OCI-LY7 (cell line): ENCODE data around the gene MOB3A. TPM values are rescaled to one million over a fixed set of nuclear protein-coding genes. Genes with fewer than 3 reads are reported as not detected.

Experiments
- BruUV-seq: library from RNA; stranded (reverse); fragments of 400-500 nt; replicated peaks from 2 replicates; lab custom pipeline; 2021; lab: Mats Ljungman, UMichigan
- CTCF ChIA-PET: fragments of 300-600 bp; sonication (Branson Sonifier 250); formaldehyde crosslinking; loops from one replicate; lab custom pipeline; 2022; ENCODE audit warnings: antibody characterized with exemption; ENCODE audit not compliant: unreplicated experiment; lab: Charles Lee
- POLR2A ChIA-PET: fragments of 300-600 bp; sonication (Branson Sonifier 250); formaldehyde crosslinking; loops from one replicate; lab custom pipeline; 2022; ENCODE audit warnings: antibody characterized with exemption; lab: Charles Lee
- DNase-seq: peaks from one replicate; pipeline ENCODE4 v3.0.0-alpha.2; 2015; ENCODE audit warnings: low spot score
- H2AFZ ChIP-seq: fragments of 200-600 bp; sonication (generic), shearing (Covaris generic); 2 replicates; pipeline ENCODE4 v1.6.1; 2014; ENCODE audit warnings: mild to moderate bottlenecking, antibody characterized with exemption, low read length, moderate library complexity
- H3K27ac ChIP-seq: fragments of 200-600 bp; sonication (generic); 2 replicates; pipeline ENCODE4 v1.5.1; 2014; ENCODE audit warnings: mixed run types, low read depth, mild to moderate bottlenecking, moderate library complexity, low read length, inconsistent platforms; ENCODE audit not compliant: poor library complexity, severe bottlenecking
- H3K36me3 ChIP-seq: fragments of 200-600 bp; sonication (generic); 2 replicates; pipeline ENCODE4 v1.6.1; 2014; ENCODE audit warnings: mild to moderate bottlenecking, antibody characterized with exemption, low read length, moderate library complexity, mixed read lengths; ENCODE audit not compliant: insufficient read depth
- H3K4me1 ChIP-seq: fragments of 200-600 bp; sonication (generic); 2 replicates; pipeline ENCODE4 v1.5.1; 2014; ENCODE audit warnings: mild to moderate bottlenecking, low read length; ENCODE audit not compliant: insufficient read depth, poor library complexity, severe bottlenecking
- H3K4me2 ChIP-seq: fragments of 200-600 bp; sonication (generic); 2 replicates; pipeline ENCODE4 v1.6.1; 2014; ENCODE audit warnings: mild to moderate bottlenecking, low read length
- H3K4me3 ChIP-seq: fragments of 200-600 bp; sonication (generic); 2 replicates; pipeline ENCODE4 v1.5.1; 2014; ENCODE audit warnings: mild to moderate bottlenecking, low read depth, low read length; ENCODE audit not compliant: poor library complexity, severe bottlenecking
- H3K79me2 ChIP-seq: fragments of 200-600 bp; sonication (generic); 2 replicates; pipeline ENCODE4 v1.6.1; 2016; ENCODE audit warnings: low read depth, mild to moderate bottlenecking, low read length, moderate library complexity, mixed read lengths; ENCODE audit not compliant: insufficient read depth
- H3K9me2 ChIP-seq: fragments of 200-600 bp; sonication (generic); 2 replicates; pipeline ENCODE4 v1.6.1; 2016; ENCODE audit warnings: mild to moderate bottlenecking, low read length, mixed read lengths; ENCODE audit not compliant: insufficient read depth
- H3K9me3 ChIP-seq: fragments of 200-600 bp; sonication (generic); 2 replicates; pipeline ENCODE4 v1.6.1; 2014; ENCODE audit warnings: mild to moderate bottlenecking, mixed run types, low read length, mixed read lengths
- H4K20me1 ChIP-seq: fragments of 200-600 bp; sonication (generic); 2 replicates; pipeline ENCODE4 v1.6.1; 2014; ENCODE audit warnings: mild to moderate bottlenecking, antibody characterized with exemption, low read length, moderate library complexity, mixed read lengths; ENCODE audit not compliant: insufficient read depth
- CTCF ChIP-seq: fragments of 200-600 bp; sonication (generic); conservative IDR thresholded peaks from 2 replicates; pipeline ENCODE4 v1.5.1; 2014; ENCODE audit warnings: mild to moderate bottlenecking, antibody characterized with exemption, low read length, moderate library complexity, mixed read lengths
- EZH2phosphoT487 ChIP-seq: fragments of 200-600 bp; sonication (generic); IDR thresholded peaks from 2 replicates; pipeline ENCODE4 v1.6.1; 2018; ENCODE audit warnings: low read depth, borderline replicate concordance, mild to moderate bottlenecking, mixed run types, antibody characterized with exemption, low read length, moderate library complexity, mixed read lengths
- intact Hi-C: fragments of 100-400 bp; cut with micrococcal nuclease; formaldehyde crosslinking; loops from one replicate; pipeline ENCODE4 v1.10.0; 2022; ENCODE audit not compliant: unreplicated experiment
- total RNA-seq, 2 experiments: library from RNA; depleted of rRNA in 1 of 2; stranded (reverse); fragments of >200 nt in 1 of 2; shearing (Covaris generic) in 1 of 2; gene quantifications; 2 replicates each; pipeline ENCODE4 v1.2.3, GENCODE V29; 2014 to 2022

MOB3A gene
- total RNA-seq, 2 experiments from 2014 or later, result 54.6 to 111 TPM

GRCh38 chr19:2109046-2109864 is 13.1 kb upstream of the MOB3A start:
- POLR2A ChIA-PET, result no interaction called here
- Histone ChIP-seq H3K79me2 (peaks cover 7% of the 10 kb centered on the region; the same call in 1 of the 2 replicates), H4K20me1 (no peaks in the 10 kb centered on the region), H3K4me2 (no peak overlapping the region), H3K4me1 (no peaks in the 10 kb centered on the region), H3K9me2 (no peaks in the 10 kb centered on the region), H3K4me3 (no peak overlapping the region), H2AFZ (no peak overlapping the region), H3K27ac (no peak overlapping the region), H3K36me3 (peaks cover 94% of the 10 kb centered on the region), H3K9me3 (no peaks in the 10 kb centered on the region)
- BruUV-seq, result no TSS peak
- CTCF ChIA-PET, result no interaction called here
- no peak for DNase-seq
- TF ChIP-seq EZH2phosphoT487 (no peak), CTCF (no peak)
- intact Hi-C loops, result no loop called here

- Histone ChIP-seq H3K36me3 (peaks cover 94% of the 10 kb centered on the region), H3K4me1 (no peaks in the 10 kb centered on the region), H3K4me3 (no peak overlapping the region), H3K79me2 (peaks cover 9% of the 10 kb centered on the region; the same call in 1 of the 2 replicates), H3K9me3 (no peaks in the 10 kb centered on the region), H3K9me2 (no peaks in the 10 kb centered on the region), H2AFZ (no peak overlapping the region), H3K27ac (no peak overlapping the region), H3K4me2 (no peak overlapping the region), H4K20me1 (no peaks in the 10 kb centered on the region)
- no peak for TF ChIP-seq CTCF
- no peak for TF ChIP-seq EZH2phosphoT487
- no peak for DNase-seq
- CTCF ChIA-PET, result no interaction called here
- POLR2A ChIA-PET, result no interaction called here
- BruUV-seq, result no TSS peak
- intact Hi-C loops, result no loop called here
These were observed 12.3 kb upstream of the MOB3A start for GRCh38 chr19:2108251-2109016.
